H1 (cell line): ENCODE measurements around the gene NPIPB4. TPM values are rescaled to one million over a fixed set of nuclear protein-coding genes. Genes with fewer than 3 reads are reported as not detected.
A peak's percentile ranks its signal among the peaks of the same experiment; 100 is the strongest.
"Not testable (repeated sequence)": the region's sequence is repeated elsewhere in the genome, so short reads cannot be mapped to it uniquely, and the experiment has no call there.

ENCODE experiments used
- CTCF ChIA-PET: fragments of 300-600 bp; sonication (Branson Sonifier 250); formaldehyde crosslinking; loops from one replicate; lab custom pipeline; 2021; ENCODE audit not compliant: partially characterized antibody; lab: Charles Lee
- POLR2A ChIA-PET: fragments of 300-600 bp; sonication (Branson Sonifier 250); formaldehyde crosslinking; loops from one replicate; lab custom pipeline; 2021; ENCODE audit warnings: inconsistent platforms; ENCODE audit not compliant: partially characterized antibody; lab: Charles Lee
- DNase-seq, 2 experiments: peaks; one replicate each; pipeline versions ENCODE4 v3.0.0 to v3.0.0-alpha.2; 2010 to 2022; ENCODE audit warnings: low spot score in 2 of 2, low read depth in 1 of 2, mixed read lengths in 1 of 2
- FAIRE-seq: peaks from 2 replicates; lab custom pipeline; 2011; peaks lifted over from hg19 to GRCh38; lab: Jason Lieb, UNC
- H2AFZ ChIP-seq: 2 replicates; pipeline ENCODE4 v1.8.1; 2012; ENCODE audit warnings: low read length, inconsistent platforms
- H2AK5ac ChIP-seq: 2 replicates; pipeline ENCODE4 v1.6.1; 2013; ENCODE audit warnings: low read depth, low read length
- H2BK120ac ChIP-seq: replicated peaks from 2 replicates; pipeline ENCODE3; 2013; ENCODE audit warnings: low read depth, low read length, inconsistent platforms
- H2BK12ac ChIP-seq: 2 replicates; pipeline ENCODE4 v1.6.1; 2013; ENCODE audit warnings: low read depth, low read length
- H2BK15ac ChIP-seq: 2 replicates; pipeline ENCODE4 v1.6.1; 2013; ENCODE audit warnings: low read length
- H2BK20ac ChIP-seq: 2 replicates; pipeline ENCODE4 v1.6.1; 2013; ENCODE audit warnings: low read length
- H2BK5ac ChIP-seq: 2 replicates; pipeline ENCODE4 v1.6.1; 2013; ENCODE audit warnings: low read depth, low read length
- H3K14ac ChIP-seq: 2 replicates; pipeline ENCODE4 v1.6.1; 2013; ENCODE audit warnings: inconsistent platforms; ENCODE audit not compliant: insufficient read length
- H3K18ac ChIP-seq: 2 replicates; pipeline ENCODE4 v1.6.1; 2013; ENCODE audit warnings: low read length; ENCODE audit errors: extremely low read depth
- H3K23ac ChIP-seq: 2 replicates; pipeline ENCODE4 v1.6.1; 2013; ENCODE audit warnings: inconsistent platforms; ENCODE audit not compliant: insufficient read length
- H3K23me2 ChIP-seq: 2 replicates; pipeline ENCODE4 v1.6.1; 2013; ENCODE audit warnings: low read depth, low read length
- H3K27ac ChIP-seq: 2 replicates; pipeline ENCODE4 v1.6.1; 2011; ENCODE audit warnings: low read depth, low read length, inconsistent platforms
- H3K27me3 ChIP-seq, 4 experiments: replicated peaks in 1 of 4; 1 replicate in 1 of 4; 2 replicates in 3 of 4; pipeline versions ENCODE4 v1.6.1 to v1.8.1; 2011 to 2013; ENCODE audit warnings: low read length in 3 of 4, mild to moderate bottlenecking in 3 of 4, inconsistent platforms in 2 of 4, mixed read lengths in 2 of 4, moderate library complexity in 1 of 4; ENCODE audit not compliant: control insufficient read depth in 3 of 4, insufficient read depth in 3 of 4; ENCODE audit errors: extremely low read depth in 1 of 4
- H3K36me3 ChIP-seq, 4 experiments: 2 replicates each; pipeline versions ENCODE4 v1.6.1 to v1.8.1; 2011 to 2013; ENCODE audit warnings: mild to moderate bottlenecking in 4 of 4, low read length in 3 of 4, moderate library complexity in 2 of 4, control low read depth in 1 of 4, inconsistent platforms in 1 of 4; ENCODE audit not compliant: insufficient read depth in 4 of 4, control insufficient read depth in 2 of 4
- H3K4ac ChIP-seq: replicated peaks from 2 replicates; pipeline ENCODE3; 2013; ENCODE audit warnings: low read length, low read depth, mixed read lengths, inconsistent platforms; ENCODE audit not compliant: insufficient read length
- H3K4me1 ChIP-seq, 4 experiments: replicated peaks in 1 of 4; 1 replicate in 1 of 4; 2 replicates in 3 of 4; pipeline versions ENCODE4 v1.6.1 to v1.8.1; 2011 to 2013; ENCODE audit warnings: low read length in 3 of 4, inconsistent platforms in 2 of 4, mixed read lengths in 1 of 4; ENCODE audit not compliant: insufficient read depth in 4 of 4, control insufficient read depth in 3 of 4
- H3K4me2 ChIP-seq, 2 experiments: 2 replicates each; pipeline versions ENCODE4 v1.6.1 to v1.8.1; 2011 to 2013; ENCODE audit warnings: low read depth in 2 of 2, low read length in 2 of 2, control low read depth in 1 of 2, inconsistent platforms in 1 of 2, mild to moderate bottlenecking in 1 of 2; ENCODE audit not compliant: insufficient read depth in 1 of 2
- H3K4me3 ChIP-seq, 4 experiments: fragments of 200-600, 300-600 bp in 1 of 4; sonication (generic), shearing (Covaris generic), sonication (Bioruptor Twin) in 1 of 4; 2 replicates each; pipeline versions ENCODE4 v1.5.1 to v1.8.1; 2011 to 2016; ENCODE audit warnings: low read length in 4 of 4, low read depth in 3 of 4, control low read depth in 2 of 4, inconsistent platforms in 2 of 4, mild to moderate bottlenecking in 2 of 4, mixed read lengths in 1 of 4, moderate library complexity in 1 of 4; ENCODE audit not compliant: insufficient read depth in 2 of 4; ENCODE audit errors: extremely low read depth in 1 of 4
- H3K56ac ChIP-seq: replicated peaks from 2 replicates; pipeline ENCODE3; 2013; ENCODE audit warnings: low read depth, mild to moderate bottlenecking, mixed read lengths, low read length, inconsistent platforms; ENCODE audit not compliant: insufficient read length
- H3K79me1 ChIP-seq: 2 replicates; pipeline ENCODE4 v1.6.1; 2013; ENCODE audit warnings: low read depth, low read length, control low read depth
- H3K79me2 ChIP-seq, 2 experiments: 2 replicates each; pipeline versions ENCODE4 v1.6.1 to v1.8.1; 2012 to 2013; ENCODE audit warnings: low read length in 2 of 2, mild to moderate bottlenecking in 2 of 2, inconsistent platforms in 1 of 2; ENCODE audit not compliant: insufficient read depth in 2 of 2, control insufficient read depth in 1 of 2
- H3K9ac ChIP-seq, 4 experiments: replicated peaks in 1 of 4; 1 replicate in 1 of 4; 2 replicates in 3 of 4; pipeline versions ENCODE4 v1.6.1 to v1.8.1; 2011 to 2013; ENCODE audit warnings: low read depth in 3 of 4, low read length in 3 of 4, control low read depth in 2 of 4, mild to moderate bottlenecking in 2 of 4, moderate library complexity in 2 of 4, inconsistent platforms in 1 of 4; ENCODE audit errors: extremely low read depth in 1 of 4
- H3K9me3 ChIP-seq, 2 experiments: 2 replicates each; pipeline versions ENCODE4 v1.6.1 to v1.8.1; 2012 to 2013; ENCODE audit warnings: mild to moderate bottlenecking in 2 of 2, moderate library complexity in 2 of 2, control low read depth in 1 of 2, inconsistent platforms in 1 of 2, low read depth in 1 of 2, low read length in 1 of 2, mixed read lengths in 1 of 2; ENCODE audit not compliant: insufficient read depth in 2 of 2
- H4K20me1 ChIP-seq, 2 experiments: replicated peaks in 1 of 2; 2 replicates each; pipeline versions ENCODE3 to v1.8.1; 2011 to 2013; ENCODE audit warnings: inconsistent platforms in 2 of 2, low read length in 2 of 2, mild to moderate bottlenecking in 1 of 2; ENCODE audit not compliant: insufficient read depth in 2 of 2, control insufficient read depth in 1 of 2
- H4K5ac ChIP-seq: 2 replicates; pipeline ENCODE4 v1.6.1; 2013; ENCODE audit warnings: low read length, low read depth, mixed read lengths, inconsistent platforms; ENCODE audit not compliant: insufficient read length
- H4K8ac ChIP-seq: 2 replicates; pipeline ENCODE4 v1.8.0; 2013; ENCODE audit warnings: mild to moderate bottlenecking, moderate library complexity, low read length, inconsistent platforms; ENCODE audit not compliant: insufficient read depth; ENCODE audit errors: extremely low read depth
- H4K91ac ChIP-seq: replicated peaks from 2 replicates; pipeline ENCODE3; 2013; ENCODE audit warnings: low read length, mixed read lengths, inconsistent platforms; ENCODE audit not compliant: insufficient read length
- ASH2L ChIP-seq: fragments of 200-600, 300-600 bp; sonication (generic); IDR thresholded peaks from one replicate; pipeline ENCODE4 v1.7.1; 2017; ENCODE audit warnings: low read length
- E2F6 ChIP-seq: IDR thresholded peaks from 2 replicates; pipeline ENCODE4 v1.6.1; 2012; ENCODE audit warnings: inconsistent platforms
- JUND ChIP-seq: IDR thresholded peaks from 2 replicates; pipeline ENCODE4 v1.6.1; 2011; ENCODE audit warnings: mild to moderate bottlenecking, improper control_type of control experiment, low read length
- PHF8 ChIP-seq: fragments of 200-600 bp; sonication (generic); conservative IDR thresholded peaks from 2 replicates; pipeline ENCODE4 v1.7.1; 2012; ENCODE audit warnings: low read depth, mild to moderate bottlenecking, inconsistent platforms, low read length, moderate library complexity
- POLR2A ChIP-seq, 2 experiments: IDR thresholded peaks; 1 replicate in 1 of 2; 2 replicates in 1 of 2; pipeline ENCODE4 v1.6.1; 2011; ENCODE audit warnings: low read depth in 2 of 2, low read length in 2 of 2, mild to moderate bottlenecking in 2 of 2; ENCODE audit errors: control extremely low read depth in 1 of 2
- POLR2AphosphoS5 ChIP-seq: IDR thresholded peaks from 2 replicates; pipeline ENCODE4 v1.6.1; 2011; ENCODE audit warnings: low read depth, low read length
- SIN3A ChIP-seq, 2 experiments: IDR thresholded peaks in 1 of 2; conservative IDR thresholded peaks in 1 of 2; 2 replicates each; pipeline ENCODE4 v1.6.1; 2011 to 2012; ENCODE audit warnings: low read length in 2 of 2, improper control_type of control experiment in 1 of 2, low read depth in 1 of 2, mild to moderate bottlenecking in 1 of 2
- TAF1 ChIP-seq: IDR thresholded peaks from 2 replicates; pipeline ENCODE4 v1.6.1; 2011; ENCODE audit warnings: mild to moderate bottlenecking, low read depth, low read length
- TAF7 ChIP-seq: optimal IDR thresholded peaks from 2 replicates; pipeline ENCODE3; 2011; ENCODE audit warnings: low read depth, mild to moderate bottlenecking, inconsistent platforms, low read length, moderate library complexity, borderline replicate concordance
- TBP ChIP-seq: IDR thresholded peaks from 2 replicates; pipeline ENCODE4 v1.6.1; 2011; ENCODE audit warnings: low read depth, low read length, improper control_type of control experiment
- YY1 ChIP-seq: IDR thresholded peaks from 2 replicates; pipeline ENCODE4 v1.6.1; 2011; ENCODE audit warnings: low read depth, mild to moderate bottlenecking, low read length
- WGBS, 2 experiments: shearing (Covaris generic) in 1 of 2; methylation state at CpG; one replicate each; pipeline versions ENCODE4 v1.1.6 to v1.1.7; 2013 to 2015; ENCODE audit warnings: low lambda C conversion rate in 2 of 2, mixed read lengths in 2 of 2, inconsistent platforms in 1 of 2, low coverage in 1 of 2, missing lambda C conversion rate in 1 of 2; ENCODE audit not compliant: insufficient replicate concordance in 2 of 2, insufficient coverage in 1 of 2, insufficient read length in 1 of 2; ENCODE audit errors: extremely low coverage in 1 of 2, missing lambda C conversion rate in 1 of 2; 5-methylcytosine and 5-hydroxymethylcytosine counted together
- polyA plus RNA-seq, 7 experiments: library from polyadenylated mRNA; depleted of rRNA in 3 of 7; stranded (reverse) in 5 of 7; unstranded in 2 of 7; fragments of >200 nt in 5 of 7; fragments of 200-250 nt in 2 of 7; gene quantifications; 1 replicate in 5 of 7; 2 replicates in 1 of 7; 4 replicates in 1 of 7; pipeline versions ENCODE4 v1.2.1 to v1.2.3, GENCODE V29; 2011 to 2013; ENCODE audit warnings: missing spikeins in 2 of 7, mixed read lengths in 2 of 7
- total RNA-seq: library from RNA; stranded (reverse); fragmentation: NEBNext Ultra II Directional; extraction: Animal tissue kit (Norgen Biotek cat#: 25700); gene quantifications from 2 replicates; pipeline ENCODE4 v1.2.1, GENCODE V29; 2021

Gene NPIPB4
- total and polyA plus RNA-seq, 2 of the 8 experiments (the other 6 are each of a cell fraction or from before 2014, with no cell fraction given), result 27.7 to 101 TPM

GRCh38 chr16:21820028-21820907 is 37.3 kb downstream of the NPIPB4 start:
- ChIA-PET CTCF (interaction anchor here (1.2 kb wide), 1 partner anchor 133 kb away, joined by 3 read pairs; the partner anchor contains the start of gene UQCRC2), POLR2A (interaction anchor here (0.8 to 3.1 kb wide), 4 partner anchors 119 to 188 kb away, joined by 3 to 26 read pairs (median 4); partner anchors contain the start of genes MOSMO and UQCRC2)
- H3K23ac ChIP-seq, H2BK12ac ChIP-seq, H2AK5ac ChIP-seq, H3K79me1 ChIP-seq, H3K79me2 ChIP-seq, H3K27me3 ChIP-seq, H3K9me3 ChIP-seq, H3K4ac ChIP-seq, H3K56ac ChIP-seq, H3K14ac ChIP-seq, H2BK120ac ChIP-seq, FAIRE-seq, H3K36me3 ChIP-seq, H2BK20ac ChIP-seq, H3K4me1 ChIP-seq, H4K20me1 ChIP-seq, H3K23me2 ChIP-seq: not testable (repeated sequence)
- Histone ChIP-seq H4K5ac (peak overlapping the region; percentile 95), H2BK5ac (peak overlapping the region; percentile 66), H2AFZ (peak overlapping the region; percentile 98), H4K8ac (peak overlapping the region; percentile 98; the same call in 1 of the 2 replicates), H3K27ac (peak overlapping the region; percentile 85), H3K18ac (peak overlapping the region; percentile 86), H2BK15ac (0 out of 2 replicates have a peak overlapping the region, but pooled peaks have one; percentile 9), H3K4me2 (peak overlapping the region; percentile 79 to 81), H4K91ac (peak overlapping the region; percentile 73), H3K9ac (peak overlapping the region; percentile 52 to 98 (median 90)), H3K4me3 (peak overlapping the region; percentile 70 to 90 (median 78))
- peak; percentile 50 to 79 for DNase-seq
- 6% methylated on average over 52 of the region's 55 CpGs; no CpG with 5 or more reads in 1 of the 2 experiments for WGBS, 2 experiments
- TF ChIP-seq ASH2L (peak; percentile 54), E2F6 (peak; percentile 69; the same call in 1 of the 2 replicates), TBP (peak; percentile 91), PHF8 (peak; percentile 85; the same call in 1 of the 2 replicates), POLR2AphosphoS5 (peak; percentile 91), TAF1 (peak; percentile 93), JUND (peak; percentile 16; the same call in 1 of the 2 replicates), POLR2A (IDR thresholded peaks at IDR 0.05; ENCODE audit: control extremely low read depth in 1 of 2, low read depth in 2 of 2, low read length in 2 of 2) (peak; percentile 92 to 96), SIN3A (conservative IDR thresholded peaks at IDR 0.05 in 1 of 2, IDR thresholded peaks at IDR 0.05 in 1 of 2; ENCODE audit: low read depth in 1 of 2, low read length in 2 of 2) (0 out of 4 replicates have a peak, but pooled peaks of 1 of the 2 experiments have one; percentile 70), TAF7 (peak; percentile 38), YY1 (peak; percentile 87)
